Neural progenitor cell (in vitro differentiated cells): ENCODE results near the gene CD81. TPM values are rescaled to one million over a fixed set of nuclear protein-coding genes. Genes with fewer than 3 reads are reported as not detected.

Source experiments
- DNase-seq: peaks from one replicate; pipeline ENCODE4 v3.0.0-alpha.2; 2016; ENCODE audit warnings: low spot score
- H2AFZ ChIP-seq: fragments of 200-600 bp; sonication (generic); replicated peaks from 2 replicates; pipeline ENCODE4 v1.6.1; 2016; ENCODE audit warnings: antibody characterized with exemption
- H3F3A ChIP-seq: fragments of 200-600 bp; sonication (generic); 2 replicates; pipeline ENCODE4 v1.6.1; 2016; ENCODE audit warnings: antibody characterized with exemption, low read depth
- H3K27ac ChIP-seq: fragments of 200-600 bp; sonication (generic); 2 replicates; pipeline ENCODE4 v1.5.1; 2016; ENCODE audit warnings: mild to moderate bottlenecking
- H3K27me3 ChIP-seq: fragments of 200-600 bp; sonication (generic); 2 replicates; pipeline ENCODE4 v1.6.1; 2016; ENCODE audit warnings: mild to moderate bottlenecking, moderate library complexity
- H3K36me3 ChIP-seq: fragments of 200-600 bp; sonication (generic); 2 replicates; pipeline ENCODE4 v1.5.1; 2016
- H3K4me1 ChIP-seq: fragments of 200-600 bp; sonication (generic); 2 replicates; pipeline ENCODE4 v1.6.1; 2016; ENCODE audit warnings: mixed run types
- H3K4me2 ChIP-seq: fragments of 200-600 bp; sonication (generic); 2 replicates; pipeline ENCODE4 v1.6.1; 2016
- H3K4me3 ChIP-seq: fragments of 200-600 bp; sonication (generic); 2 replicates; pipeline ENCODE4 v1.5.1; 2016
- H3K79me2 ChIP-seq: fragments of 200-600 bp; sonication (generic); 2 replicates; pipeline ENCODE4 v1.6.1; 2016; ENCODE audit warnings: low read depth
- H3K9ac ChIP-seq: fragments of 200-600 bp; sonication (generic); 2 replicates; pipeline ENCODE4 v1.6.1; 2016
- H3K9me3 ChIP-seq: fragments of 200-600 bp; sonication (generic); 2 replicates; pipeline ENCODE4 v1.5.1; 2016; ENCODE audit warnings: low read depth
- H4K20me1 ChIP-seq: fragments of 200-600 bp; sonication (generic); 2 replicates; pipeline ENCODE4 v1.6.1; 2016; ENCODE audit warnings: low read depth
- H3K27ac Mint-ChIP-seq: 3 replicates; pipeline ENCODE4 v1.8.0; 2021; ENCODE audit warnings: mixed read lengths
- H3K27me3 Mint-ChIP-seq: 2 replicates; pipeline ENCODE4 v1.8.0; 2022; ENCODE audit warnings: low read depth, mild to moderate bottlenecking, inconsistent platforms, moderate library complexity, mixed read lengths; ENCODE audit not compliant: insufficient read depth
- H3K36me3 Mint-ChIP-seq: 3 replicates; pipeline ENCODE4 v1.8.0; 2021; ENCODE audit warnings: mixed read lengths
- H3K4me1 Mint-ChIP-seq: 3 replicates; pipeline ENCODE4 v1.8.0; 2021; ENCODE audit warnings: mixed read lengths
- H3K4me3 Mint-ChIP-seq: 3 replicates; pipeline ENCODE4 v1.8.0; 2021; ENCODE audit warnings: mild to moderate bottlenecking, moderate library complexity, mixed read lengths
- H3K9me3 Mint-ChIP-seq: 3 replicates; pipeline ENCODE4 v1.8.0; 2020; ENCODE audit warnings: mixed read lengths
- EZH2 ChIP-seq: fragments of 200-600 bp; sonication (generic); IDR thresholded peaks from 2 replicates; pipeline ENCODE4 v1.6.1; 2017; ENCODE audit warnings: antibody characterized with exemption, mild to moderate bottlenecking, moderate library complexity
- EZH2phosphoT487 ChIP-seq: fragments of 200-600 bp; sonication (generic); IDR thresholded peaks from 2 replicates; pipeline ENCODE4 v1.6.1; 2017; ENCODE audit warnings: antibody characterized with exemption
- total RNA-seq: library from RNA; depleted of rRNA; stranded (reverse); fragments of >200 nt; gene quantifications from 2 replicates; pipeline ENCODE4 v1.2.3, GENCODE V29; 2015; ENCODE audit warnings: low replicate concordance
- TF ChIP-seq, protein P1 (sequence below): fragments of 200-600 bp; sonication (generic); IDR thresholded peaks from 2 replicates; pipeline ENCODE4 v1.5.1; 2017; ENCODE audit warnings: antibody characterized with exemption, mild to moderate bottlenecking

CD81 gene
- total RNA-seq, 1 donor from 2014 or later: 87.6 TPM

DNA sequence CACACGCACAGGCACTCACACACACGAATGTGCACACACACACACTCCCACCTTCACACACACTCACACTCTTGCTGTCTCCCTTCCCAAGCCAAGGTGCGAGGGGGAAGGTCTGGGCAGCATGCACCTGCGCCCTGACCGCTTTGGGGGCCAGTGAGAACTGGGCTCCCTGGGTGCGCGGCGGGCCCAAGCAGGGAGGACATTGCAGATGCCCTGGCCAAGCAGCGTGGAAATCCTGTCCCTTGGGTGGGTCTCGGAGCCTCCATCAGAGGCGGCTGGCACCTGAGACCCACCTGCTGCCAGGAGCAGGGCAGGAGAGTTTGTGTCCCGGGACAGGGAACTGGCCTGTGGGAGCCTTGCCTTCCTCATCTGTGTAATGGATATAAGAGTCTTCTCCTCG lies 3.3 kb downstream of the CD81 start:
- Histone ChIP-seq H3F3A (no peaks in the 10 kb centered on the region), H2AFZ (no peak overlapping the region), H3K9me3 (no peaks in the 10 kb centered on the region), H3K27me3 (peaks cover 10% of the 10 kb centered on the region), H3K9ac (no peak overlapping the region), H3K4me2 (no peak overlapping the region), H3K79me2 (peaks cover 78% of the 10 kb centered on the region), H3K27ac (no peak overlapping the region), H3K4me1 (peaks cover 6% of the 10 kb centered on the region), H3K4me3 (no peak overlapping the region), H4K20me1 (peaks cover 77% of the 10 kb centered on the region), H3K36me3 (no peaks in the 10 kb centered on the region)
- peaks cover 12% of the 10 kb centered on the region for H3K4me1 Mint-ChIP-seq
- no peak overlapping the region for H3K27ac Mint-ChIP-seq
- H3K9me3 Mint-ChIP-seq: no peaks in the 10 kb centered on the region
- peaks cover 2% of the 10 kb centered on the region for H3K36me3 Mint-ChIP-seq
- peaks cover 3% of the 10 kb centered on the region for H3K27me3 Mint-ChIP-seq
- TF ChIP-seq EZH2 (no peak), EZH2phosphoT487 (no peak)
- TF ChIP-seq, protein P1, sequence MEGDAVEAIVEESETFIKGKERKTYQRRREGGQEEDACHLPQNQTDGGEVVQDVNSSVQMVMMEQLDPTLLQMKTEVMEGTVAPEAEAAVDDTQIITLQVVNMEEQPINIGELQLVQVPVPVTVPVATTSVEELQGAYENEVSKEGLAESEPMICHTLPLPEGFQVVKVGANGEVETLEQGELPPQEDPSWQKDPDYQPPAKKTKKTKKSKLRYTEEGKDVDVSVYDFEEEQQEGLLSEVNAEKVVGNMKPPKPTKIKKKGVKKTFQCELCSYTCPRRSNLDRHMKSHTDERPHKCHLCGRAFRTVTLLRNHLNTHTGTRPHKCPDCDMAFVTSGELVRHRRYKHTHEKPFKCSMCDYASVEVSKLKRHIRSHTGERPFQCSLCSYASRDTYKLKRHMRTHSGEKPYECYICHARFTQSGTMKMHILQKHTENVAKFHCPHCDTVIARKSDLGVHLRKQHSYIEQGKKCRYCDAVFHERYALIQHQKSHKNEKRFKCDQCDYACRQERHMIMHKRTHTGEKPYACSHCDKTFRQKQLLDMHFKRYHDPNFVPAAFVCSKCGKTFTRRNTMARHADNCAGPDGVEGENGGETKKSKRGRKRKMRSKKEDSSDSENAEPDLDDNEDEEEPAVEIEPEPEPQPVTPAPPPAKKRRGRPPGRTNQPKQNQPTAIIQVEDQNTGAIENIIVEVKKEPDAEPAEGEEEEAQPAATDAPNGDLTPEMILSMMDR: no peak
- no peak for DNase-seq
- H3K4me3 Mint-ChIP-seq: peak overlapping the region; percentile 52

DNA sequence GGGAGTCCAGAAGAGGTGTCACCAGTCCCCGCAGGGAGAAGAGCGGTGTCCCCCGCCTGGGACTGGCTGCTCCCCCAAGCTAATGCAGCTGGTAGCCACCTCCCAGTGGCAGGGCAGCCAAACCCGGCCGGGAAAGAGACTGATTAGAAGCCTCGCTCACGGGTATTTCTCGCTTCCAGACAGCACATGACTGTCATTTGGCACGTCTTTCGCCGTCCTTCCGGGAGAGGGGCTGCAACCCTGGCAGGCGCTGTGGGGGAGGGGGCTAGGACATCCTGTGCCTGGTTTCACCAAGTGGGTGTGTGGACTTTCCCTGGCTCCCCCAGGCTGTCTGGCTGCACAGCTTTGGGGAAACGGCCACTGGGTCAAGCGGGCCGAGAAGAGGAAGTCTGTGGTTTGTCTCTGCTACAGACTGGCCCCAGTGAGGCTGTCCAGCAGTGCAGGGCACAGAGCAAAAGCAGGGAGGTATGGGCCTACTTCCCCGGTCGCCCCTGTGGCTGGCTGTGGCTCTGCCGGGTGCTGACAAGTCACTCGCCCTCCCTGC lies 3.8 kb downstream of the CD81 start:
- Mint-ChIP-seq H3K27ac (no peak overlapping the region), H3K27me3 (no peaks in the 10 kb centered on the region), H3K36me3 (peaks cover 2% of the 10 kb centered on the region), H3K4me1 (peaks cover 15% of the 10 kb centered on the region), H3K9me3 (no peaks in the 10 kb centered on the region), H3K4me3 (peak overlapping the region; percentile 52)
- no peak overlapping the region for H3K9ac ChIP-seq
- H3F3A ChIP-seq: no peaks in the 10 kb centered on the region
- H4K20me1 ChIP-seq: peaks cover 82% of the 10 kb centered on the region
- no peaks in the 10 kb centered on the region for H3K36me3 ChIP-seq
- H3K79me2 ChIP-seq: peaks cover 81% of the 10 kb centered on the region
- no peaks in the 10 kb centered on the region for H3K9me3 ChIP-seq
- no peak for DNase-seq
- H2AFZ ChIP-seq: no peak overlapping the region
- H3K27ac ChIP-seq: no peak overlapping the region
- H3K4me2 ChIP-seq: no peak overlapping the region
- H3K27me3 ChIP-seq: peaks cover 10% of the 10 kb centered on the region
- H3K4me1 ChIP-seq: peaks cover 6% of the 10 kb centered on the region
- H3K4me3 ChIP-seq: no peak overlapping the region
- TF ChIP-seq, protein P1: no peak
- TF ChIP-seq EZH2: no peak
- no peak for TF ChIP-seq EZH2phosphoT487

DNA sequence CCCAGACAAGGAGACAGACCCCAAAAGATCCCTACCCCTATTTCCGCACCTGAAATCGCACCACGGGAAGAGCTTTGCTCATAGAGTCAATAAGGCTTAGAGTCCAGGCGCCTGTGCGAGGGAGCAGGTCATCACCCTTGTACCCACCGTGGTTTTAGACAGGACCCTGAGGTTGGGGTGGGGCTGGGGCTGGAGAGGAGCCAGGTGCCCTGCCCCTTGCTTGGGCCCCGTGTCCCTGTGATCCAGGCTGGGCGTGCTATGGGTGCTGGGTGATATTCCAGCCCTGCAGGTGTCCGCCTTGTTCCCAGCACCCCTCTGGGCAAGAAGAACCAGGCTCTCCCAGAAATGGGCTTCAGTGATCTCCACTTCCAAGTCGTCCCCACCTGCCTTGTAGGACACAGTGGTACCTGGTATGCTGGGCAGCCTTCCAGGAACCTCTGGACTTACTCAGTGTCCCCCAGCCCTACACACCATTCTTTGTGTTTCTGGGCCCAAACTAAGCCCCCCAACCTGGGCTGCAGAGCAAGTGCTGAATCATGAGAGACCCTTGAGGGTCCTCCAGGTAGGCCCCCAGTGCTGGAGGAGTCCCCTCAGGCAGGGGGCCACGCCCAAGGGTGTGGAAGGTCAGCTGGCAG lies 4.5 kb downstream of the CD81 start:
- no peak overlapping the region for H3K27ac ChIP-seq
- no peak overlapping the region for H3K4me3 ChIP-seq
- H3K27me3 ChIP-seq: peaks cover 4% of the 10 kb centered on the region
- H3K36me3 ChIP-seq: no peaks in the 10 kb centered on the region
- H3K4me1 Mint-ChIP-seq: peaks cover 15% of the 10 kb centered on the region
- peaks cover 6% of the 10 kb centered on the region for H3K4me1 ChIP-seq
- no peak overlapping the region for H3K4me2 ChIP-seq
- no peaks in the 10 kb centered on the region for H3K27me3 Mint-ChIP-seq
- peak overlapping the region; percentile 37 for H3K27ac Mint-ChIP-seq
- H4K20me1 ChIP-seq: peaks cover 90% of the 10 kb centered on the region
- no peaks in the 10 kb centered on the region for H3K9me3 ChIP-seq
- no peaks in the 10 kb centered on the region for H3F3A ChIP-seq
- peaks cover 89% of the 10 kb centered on the region for H3K79me2 ChIP-seq
- peaks cover 2% of the 10 kb centered on the region for H3K36me3 Mint-ChIP-seq
- H2AFZ ChIP-seq: no peak overlapping the region
- peak overlapping the region; percentile 75 for H3K4me3 Mint-ChIP-seq
- H3K9me3 Mint-ChIP-seq: no peaks in the 10 kb centered on the region
- DNase-seq: no peak
- TF ChIP-seq EZH2phosphoT487 (no peak), EZH2 (no peak)
- TF ChIP-seq, protein P1: no peak
- no peak overlapping the region for H3K9ac ChIP-seq
